GM19238 (cell line): ENCODE data around the gene ZNF587B.
"Not testable (repeated sequence)": the region's sequence is repeated elsewhere in the genome, so short reads cannot be mapped to it uniquely, and the experiment has no call there.

Experiments
- DNase-seq: peaks from one replicate; pipeline ENCODE4 v3.0.0; 2011; ENCODE audit warnings: low spot score; ENCODE audit not compliant: insufficient read length

ZNF587B gene

DNA sequence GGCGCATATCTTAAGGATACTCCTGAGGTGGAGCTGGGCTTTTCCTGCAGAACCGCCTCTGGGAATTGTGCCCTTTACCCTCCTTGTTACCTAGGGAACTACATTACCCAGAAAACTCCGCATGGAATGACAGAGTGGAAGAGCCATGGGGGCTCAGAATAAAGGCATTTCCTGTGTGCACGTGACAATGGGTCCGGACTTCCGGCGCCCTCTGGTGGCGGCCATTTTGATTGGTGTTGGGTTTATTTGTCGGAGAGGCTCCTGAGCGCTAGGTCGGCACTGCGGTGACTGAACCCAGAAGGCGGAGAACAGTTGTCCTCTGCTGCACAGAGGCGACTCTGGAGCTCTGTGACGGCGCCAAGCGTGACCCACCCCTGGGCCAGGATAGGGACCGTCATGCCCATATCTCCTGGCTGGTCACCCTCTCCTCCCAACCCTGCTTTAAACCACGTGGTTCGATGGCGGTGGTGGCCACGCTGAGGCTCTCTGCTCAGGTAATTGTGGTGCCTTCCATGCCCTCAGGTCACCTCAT, at the start of gene ZNF587B:
Gene ZNF587B (plus strand): TSS at position 229 of the 532 bp plus-strand sequence. CDS start 230 bp downstream, at position 459.
- DNase-seq: no peak

DNA sequence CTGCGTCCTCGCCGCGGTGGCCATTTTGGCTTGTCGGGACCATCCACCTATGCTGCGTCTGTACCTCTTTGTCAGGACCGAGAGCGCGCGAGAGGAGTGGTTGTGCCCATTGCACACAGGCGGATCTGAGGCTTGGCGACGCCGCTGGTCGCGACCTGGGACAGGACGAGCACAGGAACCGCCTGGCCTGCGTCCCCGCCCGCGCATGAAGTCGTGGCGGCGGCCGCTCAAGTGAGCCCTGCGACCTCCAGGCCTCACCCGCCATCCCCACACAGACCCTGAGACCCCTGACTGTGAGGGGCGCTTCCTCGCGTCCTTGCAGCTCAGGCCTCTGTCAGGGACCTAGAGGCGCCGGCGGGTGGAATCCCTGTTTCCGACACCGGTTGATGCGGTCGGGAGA, 43.8 kb upstream of the ZNF587B start:
- DNase-seq: no peak

DNA sequence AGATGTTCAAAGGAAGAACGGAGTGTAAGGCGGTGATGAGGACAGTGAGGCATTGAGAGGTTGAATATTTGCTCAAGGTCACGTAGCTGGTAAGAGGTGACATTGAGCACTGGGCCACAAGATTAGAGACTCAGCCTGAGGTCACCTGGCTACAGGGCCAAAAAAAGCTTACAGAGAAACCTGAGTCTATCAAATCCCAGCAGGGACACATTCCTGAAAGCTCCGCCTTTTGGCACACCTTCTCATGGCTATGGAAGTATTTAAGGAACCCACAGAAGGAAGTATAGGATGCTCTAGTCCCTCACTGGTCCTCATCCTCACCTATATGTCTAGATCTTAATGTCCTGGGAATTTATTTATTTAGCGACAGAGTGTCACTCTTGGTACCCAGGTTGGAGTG, 43.2 kb upstream of the ZNF587B start:
- no peak for DNase-seq

DNA sequence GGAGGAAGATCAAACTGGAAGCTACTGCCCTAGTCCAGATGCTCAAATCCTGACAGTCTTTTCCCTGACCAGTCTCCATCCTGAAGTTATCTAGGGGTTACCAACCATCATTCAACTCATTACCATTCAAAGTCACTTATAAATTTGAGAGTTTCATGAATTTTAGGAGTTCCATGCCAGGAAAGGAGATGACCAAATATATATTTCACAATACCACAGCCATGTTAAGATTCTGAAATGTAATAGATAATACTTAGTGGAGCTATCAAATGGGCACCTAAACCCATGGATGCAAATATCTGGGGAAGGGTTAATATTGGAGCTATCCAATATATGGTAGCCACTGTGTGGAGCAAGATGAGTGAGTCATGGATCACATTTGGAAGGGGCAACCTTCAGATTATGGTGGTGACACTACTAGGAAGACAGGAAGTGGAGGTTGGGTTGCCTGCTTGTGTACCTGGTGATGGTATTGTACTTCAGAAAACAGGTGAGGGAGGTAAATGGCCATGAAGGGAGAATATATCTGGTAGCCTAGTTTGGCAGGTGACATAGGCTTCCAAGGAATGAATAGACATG, 41.9 kb upstream of the ZNF587B start:
- DNase-seq: no peak

DNA sequence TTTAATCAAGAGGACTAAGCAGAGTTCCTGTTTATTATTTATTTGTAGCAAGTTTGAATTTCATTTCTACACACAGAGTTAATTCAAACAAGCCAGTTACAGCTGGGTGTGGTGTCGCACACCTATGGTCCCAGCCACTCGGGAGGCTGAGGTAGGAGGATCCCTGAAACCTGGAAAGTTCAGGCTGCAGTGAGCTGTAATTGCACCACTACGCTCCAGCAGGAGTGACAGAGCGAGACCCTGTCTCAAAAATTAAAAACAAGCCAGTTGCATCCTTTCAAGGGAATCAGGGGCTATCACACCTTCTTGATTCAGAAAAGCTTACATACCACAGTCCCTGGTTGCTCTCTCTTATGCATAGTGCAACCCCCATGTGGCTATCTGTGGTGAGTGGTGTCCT, 40.8 kb upstream of the ZNF587B start:
- no peak for DNase-seq

DNA sequence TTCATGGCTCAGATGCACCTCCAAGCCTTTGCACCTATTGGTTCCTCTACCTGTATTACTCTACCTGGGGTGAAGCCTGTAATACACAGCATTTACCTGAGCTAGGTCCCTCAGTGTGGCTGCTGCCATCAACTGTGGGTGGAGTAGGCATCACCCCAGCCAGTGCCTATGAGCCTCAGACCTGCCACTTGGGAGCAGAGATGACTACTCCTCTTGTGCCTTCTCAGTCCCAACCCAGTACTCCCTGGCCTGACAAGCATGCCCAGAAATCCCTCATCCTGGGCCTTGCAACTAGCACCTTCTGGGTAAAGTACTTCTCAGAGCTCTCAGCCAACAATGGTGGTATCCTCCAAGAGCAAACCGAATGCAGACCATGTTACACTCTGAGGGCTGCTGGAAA, 33.5 kb upstream of the ZNF587B start:
- DNase-seq: not testable (repeated sequence)

DNA sequence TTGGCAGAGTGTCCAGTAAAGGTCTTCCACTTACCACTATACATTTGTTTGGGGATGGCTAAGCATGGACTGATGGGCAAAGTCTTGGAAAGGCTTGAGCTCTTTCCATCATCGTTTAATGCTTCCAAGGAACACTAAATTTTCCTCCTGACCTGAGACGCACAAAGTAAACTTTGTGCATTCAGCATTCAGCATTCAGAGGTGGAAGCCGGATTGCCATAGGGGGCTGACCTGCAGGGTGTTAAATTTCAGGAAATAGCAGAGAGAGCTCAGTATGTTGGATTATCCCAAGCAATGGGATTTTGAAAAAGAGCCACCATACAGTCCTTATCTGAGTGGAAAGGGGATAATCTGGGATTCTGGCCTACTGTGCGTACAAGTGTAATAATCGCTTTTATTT, 29.4 kb upstream of the ZNF587B start:
- no peak for DNase-seq

DNA sequence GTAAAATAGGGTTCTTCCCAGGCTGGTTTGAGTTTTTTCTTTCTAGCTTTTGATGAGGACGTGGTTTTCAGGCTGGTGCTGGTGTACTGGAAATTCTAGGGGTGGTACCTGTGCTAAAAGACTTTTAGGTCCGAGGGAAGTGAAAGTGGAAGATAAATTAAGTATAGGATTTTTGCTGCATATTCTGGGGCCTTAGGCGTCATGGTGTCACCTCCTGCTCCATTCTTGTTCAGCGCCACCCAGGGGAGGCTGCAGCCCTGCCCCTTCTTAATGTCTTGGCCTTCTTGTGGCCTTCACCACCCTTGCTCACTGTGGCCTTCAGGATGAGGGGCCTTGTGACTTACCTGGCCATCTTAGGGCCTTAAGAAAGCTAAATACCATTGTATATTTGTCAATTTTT, 27.8 kb upstream of the ZNF587B start:
- DNase-seq: no peak

DNA sequence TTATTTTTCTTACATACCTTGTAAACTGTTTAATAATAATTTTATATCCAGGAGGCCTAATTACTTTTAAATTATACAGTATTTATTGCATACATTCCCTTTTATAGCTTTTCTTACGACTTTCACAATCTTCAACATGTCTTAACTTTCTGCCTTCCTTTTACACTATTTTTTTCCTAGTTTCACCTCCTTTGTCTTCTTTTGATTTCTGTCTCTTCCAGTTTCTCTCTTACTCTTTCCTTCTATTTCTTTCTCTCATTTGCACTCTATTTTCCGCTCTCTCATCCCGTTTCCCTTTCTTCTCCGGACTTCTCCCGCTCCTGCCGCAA, 26.9 kb upstream of the ZNF587B start:
- no peak for DNase-seq

DNA sequence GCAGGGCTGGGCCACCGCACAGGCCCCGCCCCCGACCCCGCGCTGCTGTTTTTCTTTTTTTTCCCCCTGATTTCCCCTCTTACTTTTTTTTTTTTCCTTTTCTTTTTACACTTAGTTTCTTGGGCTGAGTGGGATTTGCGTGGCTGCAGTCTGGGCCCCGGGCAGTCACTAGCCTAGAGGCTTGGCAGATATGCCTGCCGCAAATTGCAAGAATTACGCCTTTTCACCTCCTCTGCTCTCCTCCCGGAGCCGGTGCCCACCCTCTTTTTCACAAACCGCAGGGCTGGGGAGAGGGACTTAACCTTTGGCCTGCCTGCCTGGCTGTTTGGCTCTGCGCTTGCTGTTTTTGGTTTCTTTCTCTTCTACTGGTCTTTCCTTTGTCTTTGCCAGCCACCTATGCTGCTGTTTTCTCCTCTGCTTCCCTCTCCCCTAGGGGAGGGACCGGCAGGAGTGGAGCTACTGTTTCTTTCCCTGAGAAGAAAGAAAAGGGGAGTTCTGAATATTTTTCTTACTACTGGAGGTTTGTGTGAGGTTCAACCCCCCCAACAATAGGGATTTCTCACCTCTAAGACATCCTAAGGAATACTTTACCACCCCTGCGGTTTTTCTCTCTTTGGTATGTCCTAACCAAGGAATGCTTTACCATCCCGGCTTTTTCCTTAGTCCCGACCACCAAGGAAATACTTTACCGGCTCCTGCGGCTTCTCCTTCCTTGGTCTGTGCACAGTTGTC, 26.3 kb upstream of the ZNF587B start:
- no peak for DNase-seq

DNA sequence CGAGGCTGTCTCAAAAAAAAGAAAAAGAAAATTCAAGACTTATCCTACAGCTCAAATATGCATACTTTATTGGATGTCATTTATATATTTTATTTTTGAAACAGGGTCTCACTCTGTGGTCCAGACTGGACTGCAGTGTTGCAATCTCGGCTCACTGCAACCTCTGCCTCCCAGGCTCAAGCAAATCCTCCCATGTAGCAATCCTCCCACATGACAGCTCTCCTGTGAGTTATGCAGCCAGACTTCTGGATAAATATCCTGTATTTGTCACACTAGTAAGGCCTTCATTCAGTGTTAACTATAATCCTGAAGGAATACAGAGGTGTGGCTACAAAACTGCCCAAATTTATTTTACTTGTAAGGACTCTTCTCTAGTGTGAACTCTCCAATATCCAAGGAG, 22.6 kb upstream of the ZNF587B start:
- no peak for DNase-seq

DNA sequence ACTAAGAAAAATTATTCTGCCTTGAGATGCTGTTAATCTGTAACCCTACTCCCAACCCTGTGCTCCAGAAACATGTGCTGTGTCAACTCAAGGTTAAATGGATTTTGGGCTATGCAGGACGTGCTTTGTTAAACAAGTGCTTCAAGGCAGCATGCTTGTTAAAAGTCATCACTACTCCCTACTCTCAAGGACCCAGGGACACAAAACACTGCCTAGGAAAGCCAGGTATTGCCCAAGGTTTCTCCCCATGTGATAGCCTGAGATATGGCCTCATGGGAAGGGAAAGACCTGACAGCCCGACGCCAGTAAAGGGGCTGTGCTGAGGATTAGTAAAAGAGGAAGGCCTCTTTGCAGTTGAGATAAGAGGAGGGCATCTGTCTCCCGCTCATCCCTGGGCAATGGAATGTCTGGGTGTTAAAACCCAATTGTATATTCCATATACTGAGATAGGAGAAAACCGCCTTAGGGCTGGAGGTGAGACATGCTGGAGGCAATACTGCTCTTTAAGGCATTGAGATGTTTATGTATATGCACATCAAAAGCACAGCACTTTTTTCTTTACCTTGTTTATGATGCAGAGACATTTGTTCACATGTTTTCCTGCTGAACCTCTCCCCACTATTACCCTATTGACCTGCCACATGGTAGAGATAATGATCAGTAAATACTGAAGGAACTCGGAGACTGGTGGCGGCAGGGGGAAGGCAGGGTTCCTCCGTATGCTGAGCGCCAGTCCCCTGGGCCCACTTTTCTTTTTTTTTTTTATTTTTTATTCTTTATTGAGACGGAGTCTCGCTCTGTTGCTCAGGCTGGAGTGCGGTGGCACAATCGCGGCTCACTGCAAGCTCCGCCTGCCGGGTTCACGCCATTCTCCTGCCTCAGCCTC, 19.4 kb upstream of the ZNF587B start:
- DNase-seq: not testable (repeated sequence)

DNA sequence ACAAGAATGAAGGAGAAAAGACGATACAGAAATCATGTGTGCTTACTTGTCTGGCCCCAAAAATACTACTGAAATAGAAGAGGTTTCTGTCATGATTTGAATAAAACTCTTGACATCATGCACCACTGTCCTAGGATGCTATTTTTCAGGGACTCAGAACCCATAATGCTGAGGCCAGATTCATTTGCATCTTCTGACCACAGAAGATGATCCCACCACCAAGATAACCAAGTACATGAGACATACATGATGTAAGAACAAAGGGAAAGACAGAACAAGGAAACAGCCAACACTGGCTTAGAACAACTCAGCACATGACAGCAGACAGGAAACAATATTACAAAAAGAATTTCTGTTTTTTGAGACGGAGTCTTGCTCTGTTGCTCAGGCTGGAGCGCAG, 17.9 kb upstream of the ZNF587B start:
- DNase-seq: no peak

DNA sequence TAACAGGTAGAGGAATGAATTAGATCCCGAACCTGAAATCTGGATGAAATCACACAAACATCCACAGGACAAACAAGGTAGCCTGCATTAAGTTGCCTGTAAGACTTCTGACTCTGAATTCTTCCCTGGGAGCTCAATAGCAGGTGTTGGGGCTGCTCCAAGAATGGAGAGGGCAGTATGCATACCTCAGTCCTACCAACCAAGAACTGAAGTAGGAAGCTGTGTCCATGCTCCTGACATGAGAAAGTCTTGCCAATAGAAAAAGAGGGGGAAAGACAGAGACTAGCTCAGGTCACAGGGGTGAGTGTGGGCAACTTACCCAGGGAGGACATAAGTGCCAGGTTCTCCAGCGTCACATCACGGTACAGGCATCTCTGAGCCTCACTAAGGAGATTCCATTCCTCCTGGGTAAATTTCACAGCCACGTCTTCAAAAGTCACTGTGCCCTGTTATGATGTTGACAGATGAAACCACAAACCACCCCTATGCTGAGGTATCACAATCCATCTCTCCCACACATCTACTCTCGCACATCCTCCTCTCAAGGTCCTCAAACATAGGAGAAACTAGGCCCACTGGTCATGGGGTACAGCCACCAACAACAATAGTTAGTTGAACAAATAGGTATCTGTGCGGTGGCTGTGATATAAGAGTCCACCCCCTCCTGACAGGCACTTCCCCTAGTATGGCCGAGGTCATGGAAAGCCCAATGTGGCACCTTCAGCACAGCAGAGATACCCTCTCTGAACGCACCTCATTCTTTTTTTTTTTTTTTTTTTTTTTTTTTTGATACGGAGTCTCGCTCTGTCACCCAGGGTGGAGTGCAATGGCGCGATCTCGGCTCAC, 16.9 kb upstream of the ZNF587B start:
- not testable (repeated sequence) for DNase-seq

DNA sequence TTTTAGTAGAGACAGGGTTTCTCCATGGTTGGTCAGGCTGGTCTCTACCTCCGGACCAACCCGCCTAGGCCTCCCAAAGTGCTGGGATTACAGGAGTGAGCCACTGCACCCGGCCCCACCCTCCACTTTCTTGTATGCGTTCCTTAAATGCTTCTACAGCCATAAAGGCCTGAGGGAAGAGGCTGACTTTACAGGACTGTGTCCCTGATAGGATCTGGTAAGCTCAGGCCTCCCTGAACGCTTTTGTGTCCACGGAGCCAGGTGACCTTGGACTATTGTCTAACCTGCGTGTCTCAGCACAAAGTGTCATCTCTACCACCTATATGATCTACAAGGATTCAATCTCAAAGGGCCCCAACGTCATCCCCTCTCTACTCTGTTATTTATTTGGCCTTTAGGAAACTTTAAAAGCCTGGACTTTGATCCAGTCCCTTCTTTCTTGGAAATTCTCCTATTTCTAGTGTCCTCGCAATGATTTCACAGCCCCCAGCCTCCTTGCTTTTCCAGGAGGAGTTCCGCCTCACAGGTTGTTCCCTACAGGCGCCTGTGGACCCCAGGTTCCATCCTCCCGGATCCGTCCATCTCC, 16.1 kb upstream of the ZNF587B start:
- no peak for DNase-seq

DNA sequence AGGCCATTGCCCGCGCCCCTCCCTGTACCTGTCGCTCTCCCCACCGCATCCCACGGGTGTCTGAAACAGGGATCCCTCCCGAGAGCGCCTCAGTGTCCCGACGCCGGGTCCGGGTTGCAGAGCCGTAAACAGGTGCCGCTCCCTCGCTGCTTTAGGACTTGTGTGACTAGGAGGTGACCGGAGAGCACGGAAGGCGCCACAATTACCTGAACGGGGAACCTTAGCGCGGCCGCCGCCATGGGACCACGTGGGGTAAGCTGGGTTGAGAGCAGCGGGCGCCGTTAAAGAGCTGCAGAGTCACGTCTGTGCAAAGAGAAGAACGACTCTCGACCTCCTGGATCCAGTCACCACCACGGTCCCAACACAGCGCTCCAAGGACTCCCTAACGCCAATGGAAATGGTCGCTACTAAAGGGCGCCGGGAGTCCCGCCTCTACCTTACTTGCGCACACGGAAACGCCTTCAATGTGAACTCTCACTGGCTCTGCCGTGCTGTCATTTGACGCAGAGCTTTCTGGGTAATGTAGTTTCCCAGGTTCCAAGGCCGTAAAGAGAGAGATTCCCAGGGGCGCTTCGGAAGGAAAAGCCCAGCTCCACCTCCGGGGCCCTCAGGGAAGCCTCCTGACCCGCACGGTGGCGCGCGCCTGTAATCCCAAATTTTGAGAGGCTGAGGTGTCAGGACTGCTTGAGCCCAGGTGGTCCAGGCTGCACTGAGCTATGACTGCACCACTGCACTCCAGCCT, 15.4 kb upstream of the ZNF587B start, which contains the start of gene ZNF552:
Gene ZNF552 (minus strand): TSS at position 409 of the 742 bp plus-strand sequence. CDS start 170 bp downstream, at position 239.
- DNase-seq: peak; percentile 66

DNA sequence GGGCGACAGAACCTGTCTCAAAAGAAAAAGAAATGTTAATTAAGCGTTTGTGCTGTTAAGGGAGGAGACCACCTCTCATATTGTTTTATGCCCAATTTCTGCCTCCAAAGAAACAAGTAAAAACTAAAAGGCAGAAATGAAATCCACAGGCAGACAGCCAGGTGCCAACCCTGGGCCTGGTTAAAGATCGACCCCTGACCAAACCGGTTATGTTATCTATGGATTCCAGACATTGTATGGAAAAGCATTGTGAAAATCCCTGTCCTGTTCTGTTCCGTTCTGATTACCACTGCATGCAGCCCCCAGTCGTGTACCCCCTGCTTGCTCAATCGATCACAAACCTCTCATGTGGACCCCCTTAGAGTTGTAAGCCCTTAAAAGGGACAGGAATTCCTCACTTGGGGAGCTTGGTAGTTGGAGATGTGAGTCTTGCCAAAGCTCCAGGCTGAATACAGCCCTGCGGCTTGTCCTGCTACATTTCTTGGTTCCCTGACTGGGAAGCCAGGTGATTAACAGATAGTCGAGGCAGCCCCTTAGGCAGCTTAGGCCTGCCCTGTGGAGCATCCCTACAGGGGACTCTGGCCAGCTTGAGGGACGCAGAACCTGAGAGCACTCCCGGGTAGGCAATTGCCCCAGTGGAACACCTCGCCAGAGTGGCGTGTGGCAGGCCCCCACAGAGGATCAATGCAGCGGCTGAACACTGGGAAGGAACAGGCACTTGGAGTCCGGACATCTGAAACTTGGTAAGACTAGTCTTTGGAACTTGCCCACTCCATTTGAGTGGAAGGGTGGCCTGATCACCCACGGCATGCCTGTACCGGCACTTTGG, 14.6 kb upstream of the ZNF587B start:
- no peak for DNase-seq

DNA sequence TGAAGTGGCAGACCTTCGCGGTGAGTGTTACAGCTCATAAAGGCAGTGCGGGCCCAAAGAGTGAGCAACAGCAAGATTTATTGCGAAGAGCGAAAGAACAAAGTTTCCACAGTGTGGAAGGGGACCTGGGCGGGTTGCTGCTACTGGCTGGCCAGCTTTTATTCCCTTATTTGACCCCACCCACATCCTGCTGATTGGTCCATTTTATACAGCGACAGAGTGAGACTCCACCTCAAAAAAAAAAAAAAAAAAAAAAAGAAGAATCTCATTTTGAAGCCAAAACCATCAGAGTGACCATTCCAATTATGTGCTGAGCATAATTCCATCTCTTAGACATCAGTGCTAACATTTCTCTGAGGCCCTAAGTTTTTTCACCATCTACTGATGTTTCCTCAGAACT, 13.4 kb upstream of the ZNF587B start:
- DNase-seq: no peak

DNA sequence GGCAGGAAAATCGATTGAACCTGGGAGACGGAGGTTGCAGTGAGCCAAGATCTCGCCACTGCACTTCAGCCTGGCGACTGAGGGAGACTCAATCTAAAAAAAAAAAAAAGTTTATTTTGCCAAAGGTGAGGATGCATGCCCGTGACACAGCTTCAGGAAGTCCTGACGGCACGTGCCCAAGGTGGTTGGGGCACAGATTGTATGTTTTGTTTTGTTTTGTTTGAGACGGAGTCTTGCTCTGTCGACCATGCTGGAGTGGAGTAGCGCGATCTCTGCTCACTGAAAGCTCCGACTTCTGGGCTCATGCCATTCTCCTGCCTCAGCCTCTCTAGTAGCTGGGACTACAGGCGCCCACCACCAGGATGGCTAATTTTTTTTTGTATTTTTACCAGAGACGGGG, 12.1 kb upstream of the ZNF587B start:
- DNase-seq: no peak
